Gastrocnemius medialis (tissue), 4 donors: Measurements from ENCODE around the gene ZNF793. TPM values are rescaled to one million over a fixed set of nuclear protein-coding genes. Genes with fewer than 3 reads are reported as not detected.
A peak's percentile ranks its signal among the peaks of the same experiment; 100 is the strongest.

ENCODE experiments used
- ATAC-seq, 2 donors: fragments of 150-250 bp; one replicate each; pipeline ENCODE4 v1.9.1; 2016
- DNase-seq, 2 donors: peaks; one replicate each; pipeline ENCODE4 v3.0.0-alpha.2; 2019
- H3K27ac ChIP-seq, 4 donors: fragments of 200-600 bp; sonication (generic); 1 replicate in 1 of 4; 2 replicates in 3 of 4; pipeline ENCODE4 v1.5.1; 2016 to 2018; ENCODE audit warnings: mild to moderate bottlenecking in 2 of 4, moderate library complexity in 1 of 4
- H3K27me3 ChIP-seq, 3 donors: fragments of 200-600 bp; sonication (generic) in 2 of 3; 1 replicate in 1 of 3; 2 replicates in 2 of 3; pipeline versions ENCODE4 v1.5.1 to v1.6.0; 2016 to 2019; ENCODE audit warnings: mild to moderate bottlenecking in 1 of 3, moderate library complexity in 1 of 3
- H3K36me3 ChIP-seq, 2 donors: fragments of 200-600 bp; sonication (generic) in 1 of 2; one replicate each; pipeline ENCODE4 v1.5.1; 2017 to 2018
- H3K4me1 ChIP-seq, 2 donors: fragments of 200-600 bp; sonication (generic) in 1 of 2; one replicate each; pipeline ENCODE4 v1.5.1; 2016 to 2017; ENCODE audit warnings: mild to moderate bottlenecking in 2 of 2
- H3K4me3 ChIP-seq, 4 donors: fragments of 200-600 bp; sonication (generic) in 3 of 4; 1 replicate in 1 of 4; 2 replicates in 3 of 4; pipeline ENCODE4 v1.5.1; 2016 to 2019; ENCODE audit warnings: mild to moderate bottlenecking in 2 of 4
- H3K9me3 ChIP-seq, 3 donors: fragments of 200-600 bp; sonication (generic) in 2 of 3; 1 replicate in 1 of 3; 2 replicates in 2 of 3; pipeline ENCODE4 v1.5.1; 2016 to 2019
- POLR2A ChIP-seq, 2 donors: fragments of 450-650 bp; IDR thresholded peaks; one replicate each; pipeline ENCODE4 v1.6.1; 2017; ENCODE audit warnings: antibody characterized with exemption in 2 of 2, mild to moderate bottlenecking in 2 of 2, moderate library complexity in 2 of 2
- in situ Hi-C, 4 donors: fragments of 200-750 bp; cut with MboI; loops; one replicate each; pipeline versions ENCODE4 v1.15.0 to v1.8.0; 2017; ENCODE audit warnings: low sequenced_read_pairs in 4 of 4
- intact Hi-C: fragments of 100-400 bp; cut with DNase I; formaldehyde crosslinking; loops from one replicate; pipeline ENCODE4 v1.15.1; 2023; ENCODE audit warnings: low total_unique reads
- total RNA-seq, 4 donors: library from RNA; depleted of rRNA; stranded (reverse); fragments of >200 nt; gene quantifications; one replicate each; pipeline versions ENCODE4 v1.1.0 to v1.2.3, GENCODE V29; 2016
- TF ChIP-seq, protein P1 (sequence below), 5 experiments: fragments of 450-650 bp in 3 of 5; fragments of 200-600 bp in 2 of 5; sonication (generic) in 2 of 5; IDR thresholded peaks in 4 of 5; conservative IDR thresholded peaks in 1 of 5; 1 replicate in 4 of 5; 2 replicates in 1 of 5; pipeline ENCODE4 v1.5.1; 2016 to 2019; ENCODE audit warnings: antibody characterized with exemption in 5 of 5, mild to moderate bottlenecking in 3 of 5, moderate library complexity in 3 of 5

ZNF793 gene
- total RNA-seq, 4 donors from 2014 or later, result 0.19 to 1.2 (median 0.76) TPM

- Histone ChIP-seq H3K36me3 (peaks cover 2 to 45% of the 10 kb centered on the region in 2 donors), H3K27me3 (no peaks in the 10 kb centered on the region), H3K4me3 (peak overlapping the region; percentile 87 to 90 (median 88)), H3K4me1 (peaks cover 14 to 16% of the 10 kb centered on the region in 2 donors), H3K9me3 (peaks cover 0 to 6% (median 0%) of the 10 kb centered on the region in 3 donors), H3K27ac (peak overlapping the region; percentile 84 to 92 (median 88))
- DNase-seq (no peak), ATAC-seq (no peak)
- intact Hi-C loops, result loop anchor here (1.0 to 5.0 kb wide), 15 partner anchors 39 to 939 kb away; partner anchors contain the start of genes ZFP30, ZNF260, ZNF345 and ZNF420
- no peak for TF ChIP-seq POLR2A (IDR thresholded peaks at IDR 0.05)
- TF ChIP-seq, protein P1, sequence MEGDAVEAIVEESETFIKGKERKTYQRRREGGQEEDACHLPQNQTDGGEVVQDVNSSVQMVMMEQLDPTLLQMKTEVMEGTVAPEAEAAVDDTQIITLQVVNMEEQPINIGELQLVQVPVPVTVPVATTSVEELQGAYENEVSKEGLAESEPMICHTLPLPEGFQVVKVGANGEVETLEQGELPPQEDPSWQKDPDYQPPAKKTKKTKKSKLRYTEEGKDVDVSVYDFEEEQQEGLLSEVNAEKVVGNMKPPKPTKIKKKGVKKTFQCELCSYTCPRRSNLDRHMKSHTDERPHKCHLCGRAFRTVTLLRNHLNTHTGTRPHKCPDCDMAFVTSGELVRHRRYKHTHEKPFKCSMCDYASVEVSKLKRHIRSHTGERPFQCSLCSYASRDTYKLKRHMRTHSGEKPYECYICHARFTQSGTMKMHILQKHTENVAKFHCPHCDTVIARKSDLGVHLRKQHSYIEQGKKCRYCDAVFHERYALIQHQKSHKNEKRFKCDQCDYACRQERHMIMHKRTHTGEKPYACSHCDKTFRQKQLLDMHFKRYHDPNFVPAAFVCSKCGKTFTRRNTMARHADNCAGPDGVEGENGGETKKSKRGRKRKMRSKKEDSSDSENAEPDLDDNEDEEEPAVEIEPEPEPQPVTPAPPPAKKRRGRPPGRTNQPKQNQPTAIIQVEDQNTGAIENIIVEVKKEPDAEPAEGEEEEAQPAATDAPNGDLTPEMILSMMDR (IDR thresholded peaks at IDR 0.05 in 4 of 5, conservative IDR thresholded peaks at IDR 0.05 in 1 of 5), result no peak
- in situ Hi-C loops, result loop anchor here in 3 of 4 donors (10.0 to 25.0 kb wide), 4 partner anchors 93 to 633 kb away; partner anchors contain the start of genes ZNF383 (in 1 of the 3), ZNF527 (in 1 of the 3), ZNF585B (in 1 of the 3) and ZNF790 (in 1 of the 3)
Measured at GRCh38 chr19:37467608-37468090, 39.1 kb upstream of the ZNF793 start.

- Histone ChIP-seq H3K27ac (peak within 1 kb of the TSS; percentile 84 to 92 (median 88)), H3K4me1 (peaks cover 14 to 16% of the 10 kb centered on the region in 2 donors), H3K27me3 (no peaks in the 10 kb centered on the region), H3K9me3 (no peaks in the 10 kb centered on the region), H3K36me3 (peaks cover 2 to 40% of the 10 kb centered on the region in 2 donors), H3K4me3 (peak within 1 kb of the TSS; percentile 73 to 89 (median 88))
- intact Hi-C loops (loop anchor here (1.0 to 5.0 kb wide), 4 partner anchors 152 to 782 kb away; partner anchors contain the start of genes ZFP30 and ZNF567), in situ Hi-C loops (loop anchor here in 3 of 4 donors (10.0 to 25.0 kb wide), 4 partner anchors 94 to 634 kb away; partner anchors contain the start of genes ZNF383 (in 1 of the 3), ZNF527 (in 1 of the 3), ZNF585B (in 1 of the 3) and ZNF790 (in 1 of the 3))
- TF ChIP-seq, protein P1 (IDR thresholded peaks at IDR 0.05 in 4 of 5, conservative IDR thresholded peaks at IDR 0.05 in 1 of 5), result peak in 1 of 5 experiments; percentile 16
- peak; percentile 59 for TF ChIP-seq POLR2A (IDR thresholded peaks at IDR 0.05)
- peak; percentile 82 for ATAC-seq
- peak; percentile 77 to 86 for DNase-seq
Measured at GRCh38 chr19:37468961-37469777, 37.6 kb upstream of the ZNF793 start, which contains the start of gene ZNF570. TSS of gene ZNF570 (plus strand) at chr19:37469356. CDS start at chr19:37470355, 999 bp downstream.

- H3K27me3 ChIP-seq, result no peaks in the 10 kb centered on the region
- peaks cover 14 to 16% of the 10 kb centered on the region in 2 donors for H3K4me1 ChIP-seq
- peak overlapping the region; percentile 73 to 89 (median 88) for H3K4me3 ChIP-seq
- intact Hi-C loops (loop anchor here (5.0 kb wide), 1 partner anchor 702 kb away; no protein-coding TSS in a partner anchor), in situ Hi-C loops (loop anchor here in 1 of 4 donors (25.0 kb wide), 2 partner anchors 133 to 258 kb away; partner anchors contain the start of genes ZNF383 and ZNF585B)
- peaks cover 2 to 40% of the 10 kb centered on the region in 2 donors for H3K36me3 ChIP-seq
- H3K9me3 ChIP-seq, result no peaks in the 10 kb centered on the region
- no peak for DNase-seq
- ATAC-seq, result no peak
- TF ChIP-seq POLR2A (IDR thresholded peaks at IDR 0.05), result no peak
- TF ChIP-seq, protein P1 (IDR thresholded peaks at IDR 0.05 in 4 of 5, conservative IDR thresholded peaks at IDR 0.05 in 1 of 5), result no peak
- H3K27ac ChIP-seq, result no peak overlapping the region
Measured at GRCh38 chr19:37470216-37470615, 36.5 kb upstream of the ZNF793 start.

DNA sequence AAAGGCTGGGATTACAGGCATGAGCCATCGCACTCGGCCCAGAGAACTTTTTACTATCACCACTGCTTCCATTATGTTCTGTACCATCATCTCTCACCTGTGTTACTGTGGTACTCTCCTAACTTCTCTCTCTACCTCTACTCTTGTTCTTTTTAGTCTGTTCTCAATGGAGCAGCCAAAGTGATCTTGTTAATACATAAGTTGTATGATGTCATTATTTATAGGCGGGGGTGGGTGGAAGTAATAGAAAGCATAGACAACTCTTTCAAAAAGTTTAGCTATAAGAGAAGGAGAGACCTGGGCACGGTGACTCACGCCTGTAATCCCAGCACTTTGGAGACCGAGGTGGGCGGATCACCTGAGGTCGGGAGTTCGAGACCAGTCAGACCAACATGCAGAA lies 34.6 kb upstream of the ZNF793 start:
- ATAC-seq, result no peak
- H3K36me3 ChIP-seq, result peaks cover 4 to 58% of the 10 kb centered on the region in 2 donors
- H3K4me3 ChIP-seq, result no peak overlapping the region
- H3K27me3 ChIP-seq, result no peaks in the 10 kb centered on the region
- no peak for DNase-seq
- peaks cover 7 to 11% of the 10 kb centered on the region in 2 donors for H3K4me1 ChIP-seq
- intact Hi-C loops (loop anchor here (5.0 kb wide), 1 partner anchor 700 kb away; no protein-coding TSS in a partner anchor), in situ Hi-C loops (loop anchor here in 1 of 4 donors (25.0 kb wide), 2 partner anchors 135 to 260 kb away; partner anchors contain the start of genes ZNF383 and ZNF585B)
- no peak overlapping the region for H3K27ac ChIP-seq
- no peak for TF ChIP-seq POLR2A (IDR thresholded peaks at IDR 0.05)
- TF ChIP-seq, protein P1 (IDR thresholded peaks at IDR 0.05 in 4 of 5, conservative IDR thresholded peaks at IDR 0.05 in 1 of 5), result no peak
- no peaks in the 10 kb centered on the region for H3K9me3 ChIP-seq
